DOHH2 (cell line): ENCODE measurements around the gene NEDD4L.

Source experiments
- H3F3A ChIP-seq: fragments of 200-600 bp; sonication (generic), shearing (Covaris generic); 2 replicates; pipeline ENCODE4 v1.6.0; 2016; ENCODE audit warnings: antibody characterized with exemption, mild to moderate bottlenecking; ENCODE audit not compliant: control insufficient read depth, insufficient read depth
- H3K27ac ChIP-seq: fragments of 200-600 bp; sonication (generic); 2 replicates; pipeline ENCODE4 v1.5.1; 2014; ENCODE audit warnings: low read depth, mild to moderate bottlenecking, low read length, moderate library complexity
- H3K27me3 ChIP-seq: fragments of 200-600 bp; sonication (generic); 2 replicates; pipeline ENCODE4 v1.6.1; 2014; ENCODE audit warnings: mild to moderate bottlenecking, low read length, mixed read lengths; ENCODE audit not compliant: control insufficient read depth
- H3K36me3 ChIP-seq: fragments of 200-600 bp; sonication (generic); 2 replicates; pipeline ENCODE4 v1.6.1; 2014; ENCODE audit warnings: mild to moderate bottlenecking, low read length, moderate library complexity, mixed read lengths; ENCODE audit not compliant: control insufficient read depth
- H3K4me1 ChIP-seq: fragments of 200-600 bp; sonication (generic); 2 replicates; pipeline ENCODE4 v1.6.1; 2014; ENCODE audit warnings: mild to moderate bottlenecking, low read length, mixed read lengths; ENCODE audit not compliant: control insufficient read depth
- H3K4me2 ChIP-seq: fragments of 200-600 bp; sonication (generic); 2 replicates; pipeline ENCODE4 v1.6.0; 2014; ENCODE audit warnings: mild to moderate bottlenecking, low read length, moderate library complexity
- H3K4me3 ChIP-seq: fragments of 200-600 bp; sonication (generic); 2 replicates; pipeline ENCODE4 v1.5.1; 2014; ENCODE audit warnings: mild to moderate bottlenecking, low read length, mixed read lengths
- H3K79me2 ChIP-seq: fragments of 200-600 bp; sonication (generic); 2 replicates; pipeline ENCODE4 v1.6.1; 2014; ENCODE audit warnings: mild to moderate bottlenecking, low read length, mixed read lengths; ENCODE audit not compliant: control insufficient read depth
- H3K9me2 ChIP-seq: fragments of 200-600 bp; sonication (generic); replicated peaks from 2 replicates; pipeline ENCODE4 v1.6.1; 2014; ENCODE audit warnings: mild to moderate bottlenecking, low read length, mixed read lengths; ENCODE audit not compliant: control insufficient read depth
- H3K9me3 ChIP-seq: fragments of 200-600 bp; sonication (generic); 2 replicates; pipeline ENCODE4 v1.6.1; 2014; ENCODE audit warnings: antibody characterized with exemption, low read length, mixed read lengths; ENCODE audit not compliant: control insufficient read depth, insufficient read depth
- H4K20me1 ChIP-seq: fragments of 200-600 bp; sonication (generic); 2 replicates; pipeline ENCODE4 v1.6.0; 2014; ENCODE audit warnings: low read depth, mild to moderate bottlenecking, antibody characterized with exemption, low read length, moderate library complexity; ENCODE audit not compliant: control insufficient read depth, insufficient read depth
- EZH2phosphoT487 ChIP-seq: fragments of 200-600 bp; sonication (generic); IDR thresholded peaks from 2 replicates; pipeline ENCODE4 v1.6.1; 2017; ENCODE audit warnings: borderline replicate concordance, mild to moderate bottlenecking, antibody characterized with exemption, low read length, moderate library complexity, mixed read lengths
- TF ChIP-seq, protein P1 (sequence below): fragments of 200-600 bp; sonication (generic); IDR thresholded peaks from one replicate; pipeline ENCODE4 v1.5.1; 2014; ENCODE audit warnings: antibody characterized with exemption, mild to moderate bottlenecking, low read depth, low read length; ENCODE audit not compliant: poor library complexity, severe bottlenecking

NEDD4L gene

DNA sequence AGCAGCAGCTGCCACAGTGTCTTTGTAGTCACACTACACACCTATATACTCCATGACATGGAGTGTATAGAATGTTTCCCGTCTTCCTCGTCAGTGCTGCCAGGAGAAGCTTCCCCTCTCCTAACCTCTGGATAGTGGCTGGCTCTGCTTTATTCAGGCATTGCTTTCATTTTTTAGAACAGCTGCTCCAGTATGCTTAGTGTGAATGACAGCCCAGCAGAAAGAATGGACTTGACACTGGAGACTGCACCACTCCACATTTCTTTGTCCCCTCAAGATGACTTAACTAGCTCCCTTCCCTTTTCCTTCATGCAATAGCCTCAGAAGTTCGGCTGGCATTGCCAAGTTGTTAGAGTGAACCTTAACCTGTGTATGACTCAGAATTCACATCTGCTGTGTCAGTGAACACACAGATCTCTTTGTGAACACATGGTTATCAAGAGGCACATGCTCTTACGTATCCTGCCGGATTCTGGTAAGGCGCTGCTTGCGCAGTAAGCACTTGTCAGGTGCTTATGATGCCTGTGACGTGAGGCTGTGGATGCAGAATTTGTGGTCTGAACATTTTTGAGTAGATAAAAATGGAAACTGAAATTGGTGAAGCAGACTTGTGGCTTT, 73.9 kb downstream of the NEDD4L start:
- no peak for TF ChIP-seq EZH2phosphoT487
- TF ChIP-seq, protein P1, sequence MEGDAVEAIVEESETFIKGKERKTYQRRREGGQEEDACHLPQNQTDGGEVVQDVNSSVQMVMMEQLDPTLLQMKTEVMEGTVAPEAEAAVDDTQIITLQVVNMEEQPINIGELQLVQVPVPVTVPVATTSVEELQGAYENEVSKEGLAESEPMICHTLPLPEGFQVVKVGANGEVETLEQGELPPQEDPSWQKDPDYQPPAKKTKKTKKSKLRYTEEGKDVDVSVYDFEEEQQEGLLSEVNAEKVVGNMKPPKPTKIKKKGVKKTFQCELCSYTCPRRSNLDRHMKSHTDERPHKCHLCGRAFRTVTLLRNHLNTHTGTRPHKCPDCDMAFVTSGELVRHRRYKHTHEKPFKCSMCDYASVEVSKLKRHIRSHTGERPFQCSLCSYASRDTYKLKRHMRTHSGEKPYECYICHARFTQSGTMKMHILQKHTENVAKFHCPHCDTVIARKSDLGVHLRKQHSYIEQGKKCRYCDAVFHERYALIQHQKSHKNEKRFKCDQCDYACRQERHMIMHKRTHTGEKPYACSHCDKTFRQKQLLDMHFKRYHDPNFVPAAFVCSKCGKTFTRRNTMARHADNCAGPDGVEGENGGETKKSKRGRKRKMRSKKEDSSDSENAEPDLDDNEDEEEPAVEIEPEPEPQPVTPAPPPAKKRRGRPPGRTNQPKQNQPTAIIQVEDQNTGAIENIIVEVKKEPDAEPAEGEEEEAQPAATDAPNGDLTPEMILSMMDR: no peak
- H3K9me2 ChIP-seq: no peaks in the 10 kb centered on the region
- H3K36me3 ChIP-seq: no peaks in the 10 kb centered on the region
- H3K4me1 ChIP-seq: peaks cover 12% of the 10 kb centered on the region
- H3F3A ChIP-seq: 0 out of 2 replicates have a peak, but pooled peaks cover 3% of the 10 kb centered on the region
- no peak overlapping the region for H3K4me3 ChIP-seq
- no peak overlapping the region for H3K27ac ChIP-seq
- H3K27me3 ChIP-seq: no peaks in the 10 kb centered on the region
- no peak overlapping the region for H3K4me2 ChIP-seq
- peaks cover 60% of the 10 kb centered on the region for H3K79me2 ChIP-seq
- H4K20me1 ChIP-seq: no peaks in the 10 kb centered on the region
- H3K9me3 ChIP-seq: no peaks in the 10 kb centered on the region

DNA sequence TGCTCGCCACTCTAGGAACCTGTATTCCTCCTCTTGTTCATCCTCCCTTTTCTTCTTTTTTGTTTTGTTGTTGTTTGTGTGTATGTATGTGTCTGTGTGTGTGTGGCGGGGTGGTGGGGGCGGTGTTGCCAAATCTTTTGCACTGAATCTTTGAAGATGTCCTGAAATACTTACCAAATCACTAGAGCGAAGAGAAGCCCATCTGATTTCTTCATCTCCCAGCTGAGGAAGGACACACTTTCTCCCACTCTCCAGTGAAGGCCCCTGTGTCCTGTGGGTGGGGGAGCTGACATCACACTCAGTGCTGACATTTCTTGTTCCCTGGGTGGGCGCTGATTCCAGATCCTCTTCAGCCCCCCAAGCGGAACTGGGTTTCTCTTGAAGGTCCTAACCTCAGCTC, 74.5 kb downstream of the NEDD4L start:
- peaks cover 5% of the 10 kb centered on the region; the same call in 1 of the 2 replicates for H3K4me1 ChIP-seq
- no peaks in the 10 kb centered on the region for H4K20me1 ChIP-seq
- H3K27ac ChIP-seq: no peak overlapping the region
- no peak overlapping the region for H3K4me2 ChIP-seq
- H3K9me3 ChIP-seq: no peaks in the 10 kb centered on the region
- H3K36me3 ChIP-seq: no peaks in the 10 kb centered on the region
- H3K79me2 ChIP-seq: peaks cover 60% of the 10 kb centered on the region
- H3F3A ChIP-seq: 0 out of 2 replicates have a peak, but pooled peaks cover 3% of the 10 kb centered on the region
- no peaks in the 10 kb centered on the region for H3K27me3 ChIP-seq
- no peaks in the 10 kb centered on the region for H3K9me2 ChIP-seq
- H3K4me3 ChIP-seq: no peak overlapping the region
- TF ChIP-seq, protein P1: no peak
- TF ChIP-seq EZH2phosphoT487: no peak

DNA sequence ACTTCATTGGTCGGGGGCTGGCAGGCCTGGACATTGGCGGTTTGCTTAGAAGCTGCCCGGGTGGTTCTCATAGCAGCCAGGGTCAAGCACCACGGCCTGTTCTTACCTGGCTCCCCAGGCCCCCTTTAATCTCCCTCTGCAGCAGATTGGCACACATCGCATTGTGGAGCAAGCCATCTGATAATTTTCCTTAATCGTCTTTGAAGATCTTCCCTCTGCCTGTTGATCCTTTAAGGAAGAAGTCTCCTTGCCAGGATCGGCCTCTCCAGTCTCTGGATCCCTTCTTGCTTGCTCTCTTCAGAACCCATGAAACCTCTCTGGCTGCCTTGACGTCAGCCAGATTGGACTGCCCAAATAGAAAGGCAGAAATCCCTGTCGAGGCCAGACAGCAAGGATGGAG, 75.8 kb downstream of the NEDD4L start:
- H3K4me3 ChIP-seq: no peak overlapping the region
- H3F3A ChIP-seq: 0 out of 2 replicates have a peak, but pooled peaks cover 3% of the 10 kb centered on the region

More for the DNA sequence above, 75.8 kb downstream of the NEDD4L start:
- no peak overlapping the region for H3K27ac ChIP-seq
- 0 out of 2 replicates have a peak, but pooled peaks cover 5% of the 10 kb centered on the region for H3K4me1 ChIP-seq
- peaks cover 61% of the 10 kb centered on the region for H3K79me2 ChIP-seq
- H3K4me2 ChIP-seq: no peak overlapping the region
- no peaks in the 10 kb centered on the region for H4K20me1 ChIP-seq
- H3K9me2 ChIP-seq: no peaks in the 10 kb centered on the region
- no peaks in the 10 kb centered on the region for H3K36me3 ChIP-seq
- H3K9me3 ChIP-seq: no peaks in the 10 kb centered on the region
- TF ChIP-seq EZH2phosphoT487: no peak
- TF ChIP-seq, protein P1: no peak
- H3K27me3 ChIP-seq: no peaks in the 10 kb centered on the region
